ENCODE data around the gene FANCC. TPM values are rescaled to one million over a fixed set of nuclear protein-coding genes. Genes with fewer than 3 reads are reported as not detected.

Gene FANCC
- total RNA-seq, 1 donor, result 3.8 TPM

GRCh38 chr9:95148208-95148520 is 169.3 kb downstream of the FANCC start:
- H3K4me3 ChIP-seq (ENCODE audit: low read length), result no peak overlapping the region
- no peaks in the 10 kb centered on the region for H3K9me3 ChIP-seq (ENCODE audit: low read depth, low read length)

DNA sequence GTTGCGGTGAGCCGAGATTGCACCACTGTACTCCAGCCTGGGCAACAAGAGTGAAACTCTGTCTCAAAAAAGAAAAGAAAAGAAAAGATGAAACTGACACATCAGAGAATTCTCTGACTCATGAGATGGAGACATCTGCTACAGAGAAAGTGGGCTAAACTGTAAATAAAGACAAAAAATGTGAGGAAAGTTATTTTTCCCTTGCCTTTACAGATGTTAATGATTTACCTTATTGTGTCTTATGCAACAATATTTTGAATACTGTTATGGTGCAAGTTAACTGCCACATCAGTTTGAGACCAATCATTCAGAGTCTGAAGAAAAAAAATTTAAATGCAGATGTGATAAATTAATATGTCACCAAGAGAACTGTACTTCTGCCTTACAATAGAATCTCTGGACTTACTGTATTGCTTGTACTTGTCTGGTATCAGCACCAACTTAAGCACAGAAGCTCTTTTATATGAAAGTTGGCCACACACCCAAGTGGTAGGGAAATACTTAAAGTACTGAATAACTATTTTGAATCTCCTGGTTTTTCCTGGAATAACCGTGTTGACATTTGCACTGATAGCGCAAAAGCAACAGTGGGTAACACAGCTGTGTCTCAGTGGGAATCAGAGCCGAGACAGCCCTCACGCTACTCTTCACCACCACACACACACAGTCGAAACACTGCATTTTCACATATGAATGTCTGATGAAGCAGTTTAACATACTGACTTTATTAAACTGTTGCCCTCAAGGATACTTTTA is 169.9 kb downstream of the FANCC start:
- Histone ChIP-seq H3K27me3 (ENCODE audit: insufficient read depth, low read length) (no peaks in the 10 kb centered on the region), H3K4me1 (ENCODE audit: insufficient read depth, low read length) (no peaks in the 10 kb centered on the region), H3K4me3 (ENCODE audit: low read length) (no peak overlapping the region), H3K9me3 (ENCODE audit: low read depth, low read length) (no peaks in the 10 kb centered on the region)

More at GRCh38 chr9:95148208-95148520, 169.3 kb downstream of the FANCC start:
- Histone ChIP-seq H3K27me3 (ENCODE audit: insufficient read depth, low read length) (no peaks in the 10 kb centered on the region), H3K4me1 (ENCODE audit: insufficient read depth, low read length) (no peaks in the 10 kb centered on the region)

GRCh38 chr9:95143591-95144561 is 173.6 kb downstream of the FANCC start:
- Histone ChIP-seq H3K27me3 (ENCODE audit: insufficient read depth, low read length) (no peaks in the 10 kb centered on the region), H3K4me1 (ENCODE audit: insufficient read depth, low read length) (no peaks in the 10 kb centered on the region), H3K9me3 (ENCODE audit: low read depth, low read length) (no peaks in the 10 kb centered on the region), H3K4me3 (ENCODE audit: low read length) (no peak overlapping the region)

- no peaks in the 10 kb centered on the region for H3K4me1 ChIP-seq (ENCODE audit: insufficient read depth, low read length)
- no peaks in the 10 kb centered on the region for H3K27me3 ChIP-seq (ENCODE audit: insufficient read depth, low read length)
- no peak overlapping the region for H3K4me3 ChIP-seq (ENCODE audit: low read length)
- no peaks in the 10 kb centered on the region for H3K9me3 ChIP-seq (ENCODE audit: low read depth, low read length)
Observed at GRCh38 chr9:95142728-95143127, 174.8 kb downstream of the FANCC start.

DNA sequence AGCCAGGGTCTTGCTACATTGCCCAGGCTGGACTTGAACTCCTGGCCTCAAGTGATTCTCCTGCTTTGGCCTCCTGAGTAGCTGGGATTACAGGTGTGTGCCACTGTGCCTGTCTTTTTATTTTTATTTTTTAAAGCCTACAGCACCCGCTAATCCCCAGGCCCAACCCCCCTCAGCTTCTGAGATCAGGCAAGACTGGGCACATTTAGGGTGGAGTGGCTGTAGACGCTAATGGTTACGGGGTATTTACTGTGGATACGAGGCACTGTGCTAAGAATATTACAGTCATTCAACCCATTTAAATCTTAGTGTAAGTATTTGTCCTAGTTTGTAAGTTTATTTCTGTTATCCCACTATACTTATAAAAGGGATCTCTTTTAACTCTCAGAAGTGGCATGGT is 175.2 kb downstream of the FANCC start:
- H3K4me1 ChIP-seq (ENCODE audit: insufficient read depth, low read length), result no peaks in the 10 kb centered on the region
- no peaks in the 10 kb centered on the region for H3K9me3 ChIP-seq (ENCODE audit: low read depth, low read length)
- H3K4me3 ChIP-seq (ENCODE audit: low read length), result no peak overlapping the region

DNA sequence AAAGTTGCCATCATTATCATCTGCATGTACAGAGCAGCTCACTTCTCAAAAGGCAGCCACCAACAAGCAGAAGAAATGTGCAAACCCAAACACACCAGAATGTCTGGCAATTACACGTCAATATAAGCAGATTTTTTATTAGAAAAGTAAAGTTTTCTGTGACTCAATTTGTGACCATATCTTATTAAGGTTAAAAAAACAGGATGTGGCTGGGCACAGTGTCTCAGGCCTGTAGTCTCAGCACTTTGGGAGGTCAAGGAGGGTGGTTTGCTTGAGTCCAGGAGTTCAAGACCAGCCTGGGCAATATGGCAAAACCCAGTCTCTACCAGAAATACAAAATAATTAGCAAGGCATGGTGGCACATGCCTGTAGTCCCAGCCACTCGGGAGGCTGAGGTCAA is 176.7 kb downstream of the FANCC start:
- no peaks in the 10 kb centered on the region for H3K27me3 ChIP-seq (ENCODE audit: insufficient read depth, low read length)
- H3K4me1 ChIP-seq (ENCODE audit: insufficient read depth, low read length), result no peaks in the 10 kb centered on the region
- no peak overlapping the region for H3K4me3 ChIP-seq (ENCODE audit: low read length)
- H3K9me3 ChIP-seq (ENCODE audit: low read depth, low read length), result no peaks in the 10 kb centered on the region

More for the DNA sequence above, 175.2 kb downstream of the FANCC start:
- no peaks in the 10 kb centered on the region for H3K27me3 ChIP-seq (ENCODE audit: insufficient read depth, low read length)

DNA sequence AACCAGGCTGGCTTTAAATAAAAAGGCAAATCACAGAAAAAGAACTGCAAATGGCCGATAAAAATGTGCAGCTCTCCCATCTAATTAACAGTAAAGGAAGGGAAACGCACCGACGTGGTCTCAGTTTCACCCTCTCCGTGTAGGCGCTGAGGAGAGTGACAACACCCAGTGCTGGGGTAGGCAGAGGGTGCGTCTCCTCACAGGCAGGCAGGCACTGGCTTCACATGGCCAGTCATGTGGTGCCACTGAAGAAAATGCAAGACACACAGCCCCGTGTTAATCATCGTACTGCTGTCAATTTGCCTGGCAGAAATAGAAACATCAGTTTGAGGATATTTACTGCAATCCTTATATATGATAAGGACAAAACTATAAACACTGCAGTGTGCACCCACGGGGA is 178.4 kb downstream of the FANCC start:
- Histone ChIP-seq H3K4me3 (ENCODE audit: low read length) (no peak overlapping the region), H3K9me3 (ENCODE audit: low read depth, low read length) (no peaks in the 10 kb centered on the region), H3K4me1 (ENCODE audit: insufficient read depth, low read length) (no peaks in the 10 kb centered on the region), H3K27me3 (ENCODE audit: insufficient read depth, low read length) (no peaks in the 10 kb centered on the region)

- Histone ChIP-seq H3K4me1 (ENCODE audit: insufficient read depth, low read length) (no peaks in the 10 kb centered on the region), H3K27me3 (ENCODE audit: insufficient read depth, low read length) (no peaks in the 10 kb centered on the region), H3K9me3 (ENCODE audit: low read depth, low read length) (no peaks in the 10 kb centered on the region), H3K4me3 (ENCODE audit: low read length) (no peak overlapping the region)
Observed at GRCh38 chr9:95138474-95138873, 179.0 kb downstream of the FANCC start.

GRCh38 chr9:95137587-95138145 is 179.8 kb downstream of the FANCC start:
- Histone ChIP-seq H3K4me1 (ENCODE audit: insufficient read depth, low read length) (no peaks in the 10 kb centered on the region), H3K27me3 (ENCODE audit: insufficient read depth, low read length) (no peaks in the 10 kb centered on the region), H3K9me3 (ENCODE audit: low read depth, low read length) (no peaks in the 10 kb centered on the region), H3K4me3 (ENCODE audit: low read length) (no peak overlapping the region)

DNA sequence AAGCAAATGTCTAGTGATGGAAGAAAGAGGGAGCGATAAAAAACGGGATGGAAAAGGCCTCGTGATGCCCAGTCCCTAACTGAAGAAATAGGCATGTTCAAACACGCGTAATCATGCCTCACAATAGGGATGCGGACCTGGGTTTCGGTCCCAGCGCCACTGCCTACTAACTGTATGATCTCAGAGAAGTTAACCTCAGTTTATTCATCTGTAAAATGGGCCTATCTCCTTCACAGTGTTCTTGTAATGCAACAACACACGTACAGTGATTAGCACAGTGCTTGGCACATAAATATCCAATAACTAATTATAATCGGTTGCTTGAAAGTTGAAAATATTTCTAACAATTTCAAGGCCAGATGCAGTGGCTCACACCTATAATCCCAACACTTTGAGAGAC is 181.8 kb downstream of the FANCC start:
- H3K9me3 ChIP-seq (ENCODE audit: low read depth, low read length), result no peaks in the 10 kb centered on the region
- no peaks in the 10 kb centered on the region for H3K4me1 ChIP-seq (ENCODE audit: insufficient read depth, low read length)
- H3K4me3 ChIP-seq (ENCODE audit: low read length), result no peak overlapping the region
- no peaks in the 10 kb centered on the region for H3K27me3 ChIP-seq (ENCODE audit: insufficient read depth, low read length)

GRCh38 chr9:95134457-95134881 is 183.0 kb downstream of the FANCC start:
- no peaks in the 10 kb centered on the region for H3K4me1 ChIP-seq (ENCODE audit: insufficient read depth, low read length)
- no peak overlapping the region for H3K4me3 ChIP-seq (ENCODE audit: low read length)
- H3K27me3 ChIP-seq (ENCODE audit: insufficient read depth, low read length), result no peaks in the 10 kb centered on the region
- H3K9me3 ChIP-seq (ENCODE audit: low read depth, low read length), result no peaks in the 10 kb centered on the region

GRCh38 chr9:95133325-95133705 is 184.2 kb downstream of the FANCC start:
- no peaks in the 10 kb centered on the region for H3K4me1 ChIP-seq (ENCODE audit: insufficient read depth, low read length)
- H3K27me3 ChIP-seq (ENCODE audit: insufficient read depth, low read length), result no peaks in the 10 kb centered on the region
- no peak overlapping the region for H3K4me3 ChIP-seq (ENCODE audit: low read length)
- no peaks in the 10 kb centered on the region for H3K9me3 ChIP-seq (ENCODE audit: low read depth, low read length)

GRCh38 chr9:95132366-95133324 is 184.9 kb downstream of the FANCC start:
- no peaks in the 10 kb centered on the region for H3K4me1 ChIP-seq (ENCODE audit: insufficient read depth, low read length)
- no peaks in the 10 kb centered on the region for H3K27me3 ChIP-seq (ENCODE audit: insufficient read depth, low read length)
- no peaks in the 10 kb centered on the region for H3K9me3 ChIP-seq (ENCODE audit: low read depth, low read length)
- no peak overlapping the region for H3K4me3 ChIP-seq (ENCODE audit: low read length)
